ENCODE measurements around the gene LARP4B. TPM values are rescaled to one million over a fixed set of nuclear protein-coding genes. Genes with fewer than 3 reads are reported as not detected.

LARP4B gene
- total RNA-seq, 1 experiment from 2014 or later = 122 TPM

GRCh38 chr10:805620-806305 is 125.7 kb downstream of the LARP4B start:
- Histone ChIP-seq H3K9me3 (ENCODE audit: control insufficient read depth in 1 of 2, insufficient read depth in 1 of 2, low read depth in 1 of 2, low read length in 2 of 2) (no peaks in the 10 kb centered on the region), H3K27ac (ENCODE audit: low read depth, low read length) (no peak overlapping the region), H3K9me2 (ENCODE audit: insufficient read depth) (no peaks in the 10 kb centered on the region), H2AFZ (ENCODE audit: low read depth, low read length, poor library complexity, severe bottlenecking) (no peak overlapping the region), H3K4me2 (ENCODE audit: low read length) (no peak overlapping the region), H4K20me1 (ENCODE audit: insufficient read depth) (no peaks in the 10 kb centered on the region), H3K4me1 (ENCODE audit: control insufficient read depth in 1 of 2, insufficient read depth in 2 of 2, low read length in 2 of 2) (no peaks in the 10 kb centered on the region), H3K79me2 (ENCODE audit: insufficient read depth, low read length) (no peaks in the 10 kb centered on the region; the same call in 1 of the 2 replicates), H3K36me3 (ENCODE audit: control insufficient read depth in 1 of 2, insufficient read depth in 2 of 2, low read length in 2 of 2) (peaks cover 7 to 19% of the 10 kb centered on the region in 2 experiments; a peak in 3 of 4 replicates), H3K27me3 (ENCODE audit: insufficient read depth, low read length) (no peaks in the 10 kb centered on the region), H3K9ac (ENCODE audit: low read length) (no peak overlapping the region), H3K4me3 (replicated peaks in 1 of 2; ENCODE audit: low read depth in 1 of 2, low read length in 2 of 2) (no peak overlapping the region)
- no peak for DNase-seq (ENCODE audit: low read depth, low spot score)
- no peak for TF ChIP-seq EZH2phosphoT487 (IDR thresholded peaks at IDR 0.05; ENCODE audit: borderline replicate concordance)
- TF ChIP-seq SP1 (IDR thresholded peaks at IDR 0.05; ENCODE audit: low read depth) = no peak
- no peak for TF ChIP-seq RAD21 (IDR thresholded peaks at IDR 0.05; ENCODE audit: low read depth)
- TF ChIP-seq POLR2AphosphoS5 (IDR thresholded peaks at IDR 0.05; ENCODE audit: low read depth, low read length) = no peak; the same call in 1 of the 2 replicates
- no peak for TF ChIP-seq EZH2 (IDR thresholded peaks at IDR 0.05)
- no peak for TF ChIP-seq CTCF (IDR thresholded peaks at IDR 0.05 in 2 of 3, conservative IDR thresholded peaks at IDR 0.05 in 1 of 3; ENCODE audit: borderline replicate concordance in 1 of 3, insufficient read depth in 1 of 3, low read depth in 2 of 3, low read length in 2 of 3)
- TF ChIP-seq REST (IDR thresholded peaks at IDR 0.05; ENCODE audit: low read depth) = no peak
- TF ChIP-seq ZFX (IDR thresholded peaks at IDR 0.05) = no peak
- POLR2A ChIA-PET = no interaction called here
- ATAC-seq = no peak
- CTCF ChIA-PET = no interaction called here
- intact Hi-C loops (cut with micrococcal nuclease) = no loop called here
- no TSS peak for BruUV-seq (replicated peaks)
- RAD21 ChIA-PET (ENCODE audit: low non-redundant PET in 1 of 2, low total read pairs in 2 of 2, uncharacterized antibody in 2 of 2, unreplicated experiment in 2 of 2) = no interaction called here

Measured in HCT116 (cell line).